H9 (cell line): ENCODE measurements around the gene NDUFC2. TPM values are rescaled to one million over a fixed set of nuclear protein-coding genes. Genes with fewer than 3 reads are reported as not detected.

ENCODE experiments used
- DNase-seq: peaks from one replicate; pipeline ENCODE4 v3.0.0-alpha.2; 2017
- H2AFZ ChIP-seq: one replicate; pipeline ENCODE4 v1.6.1; 2013; ENCODE audit warnings: mild to moderate bottlenecking, low read length, control low read depth, moderate library complexity
- H2AK5ac ChIP-seq: 2 replicates; pipeline ENCODE4 v1.6.1; 2013; ENCODE audit warnings: low read length, control low read depth, mixed read lengths; ENCODE audit not compliant: insufficient read length
- H2BK120ac ChIP-seq: one replicate; pipeline ENCODE4 v1.6.1; 2013; ENCODE audit warnings: low read depth, mild to moderate bottlenecking, low read length, control low read depth, inconsistent platforms; ENCODE audit not compliant: poor library complexity, severe bottlenecking
- H2BK12ac ChIP-seq: 2 replicates; pipeline ENCODE4 v1.6.1; 2013; ENCODE audit warnings: low read length, control low read depth, mixed read lengths, low read depth; ENCODE audit not compliant: insufficient read length
- H2BK15ac ChIP-seq: 2 replicates; pipeline ENCODE4 v1.6.1; 2013; ENCODE audit warnings: low read depth, low read length, control low read depth
- H2BK20ac ChIP-seq: one replicate; pipeline ENCODE4 v1.6.1; 2013; ENCODE audit warnings: low read depth, mild to moderate bottlenecking, low read length, control low read depth, inconsistent platforms; ENCODE audit not compliant: poor library complexity, severe bottlenecking
- H2BK5ac ChIP-seq: 2 replicates; pipeline ENCODE4 v1.6.1; 2013; ENCODE audit warnings: low read length, control low read depth, mixed read lengths; ENCODE audit not compliant: insufficient read length
- H3K14ac ChIP-seq: 2 replicates; pipeline ENCODE4 v1.6.1; 2013; ENCODE audit warnings: low read length, control low read depth; ENCODE audit not compliant: insufficient read depth
- H3K18ac ChIP-seq: 2 replicates; pipeline ENCODE4 v1.6.1; 2013; ENCODE audit warnings: low read depth, mild to moderate bottlenecking, mixed read lengths, low read length, control low read depth; ENCODE audit not compliant: insufficient read length
- H3K23ac ChIP-seq: 2 replicates; pipeline ENCODE4 v1.6.1; 2013; ENCODE audit warnings: low read length, control low read depth, mixed read lengths, low read depth; ENCODE audit not compliant: insufficient read length
- H3K23me2 ChIP-seq: 2 replicates; pipeline ENCODE4 v1.6.1; 2013; ENCODE audit warnings: low read depth, mild to moderate bottlenecking, mixed read lengths, low read length, control low read depth; ENCODE audit not compliant: insufficient read length, poor library complexity, severe bottlenecking
- H3K27ac ChIP-seq: 2 replicates; pipeline ENCODE4 v1.5.1; 2013; ENCODE audit warnings: low read length, control low read depth, mixed read lengths, low read depth; ENCODE audit not compliant: insufficient read length
- H3K27me3 ChIP-seq: 2 replicates; pipeline ENCODE4 v1.6.1; 2013; ENCODE audit warnings: low read length, control low read depth, inconsistent platforms; ENCODE audit not compliant: insufficient read depth
- H3K4ac ChIP-seq: 2 replicates; pipeline ENCODE4 v1.6.1; 2013; ENCODE audit warnings: low read depth, mild to moderate bottlenecking, control low read depth, inconsistent platforms, low read length, moderate library complexity
- H3K4me1 ChIP-seq: 2 replicates; pipeline ENCODE4 v1.6.1; 2013; ENCODE audit warnings: low read length, control low read depth, inconsistent platforms; ENCODE audit not compliant: insufficient read depth
- H3K4me2 ChIP-seq: 2 replicates; pipeline ENCODE4 v1.6.1; 2013; ENCODE audit warnings: low read length, control low read depth, mixed read lengths; ENCODE audit not compliant: insufficient read length, insufficient read depth
- H3K56ac ChIP-seq: 2 replicates; pipeline ENCODE4 v1.6.1; 2013; ENCODE audit warnings: low read depth, mild to moderate bottlenecking, mixed read lengths, low read length, control low read depth; ENCODE audit not compliant: insufficient read length
- H3K79me1 ChIP-seq: 2 replicates; pipeline ENCODE4 v1.6.1; 2013; ENCODE audit warnings: low read depth, mild to moderate bottlenecking, moderate library complexity, low read length, control low read depth, inconsistent platforms; ENCODE audit not compliant: insufficient read depth, poor library complexity, severe bottlenecking
- H3K79me2 ChIP-seq: 2 replicates; pipeline ENCODE4 v1.6.1; 2013; ENCODE audit warnings: low read length, control low read depth, inconsistent platforms; ENCODE audit not compliant: insufficient read depth
- H3K9ac ChIP-seq: 2 replicates; pipeline ENCODE4 v1.6.1; 2013; ENCODE audit warnings: low read length, control low read depth, mixed read lengths; ENCODE audit not compliant: insufficient read length; ENCODE audit errors: extremely low read depth
- H3K9me3 ChIP-seq: one replicate; pipeline ENCODE4 v1.6.1; 2013; ENCODE audit warnings: low read depth, low read length, inconsistent platforms; ENCODE audit not compliant: control insufficient read depth
- H3T11ph ChIP-seq: one replicate; pipeline ENCODE4 v1.6.1; 2013; ENCODE audit warnings: mild to moderate bottlenecking, low read length, control low read depth, inconsistent platforms
- H4K20me1 ChIP-seq: one replicate; pipeline ENCODE4 v1.6.1; 2013; ENCODE audit not compliant: control insufficient read depth, insufficient read length, insufficient read depth
- H4K5ac ChIP-seq: 2 replicates; pipeline ENCODE4 v1.6.1; 2013; ENCODE audit warnings: low read depth, mild to moderate bottlenecking, mixed read lengths, low read length, control low read depth; ENCODE audit not compliant: insufficient read length
- H4K8ac ChIP-seq: replicated peaks from 2 replicates; pipeline ENCODE4 v1.6.1; 2013; ENCODE audit warnings: low read length, control low read depth, mixed read lengths, low read depth; ENCODE audit not compliant: insufficient read length
- H4K91ac ChIP-seq: 2 replicates; pipeline ENCODE4 v1.6.1; 2013; ENCODE audit warnings: low read depth, mild to moderate bottlenecking, moderate library complexity, mixed read lengths, low read length, control low read depth; ENCODE audit not compliant: insufficient read length
- H3K27ac Mint-ChIP-seq, 3 experiments: 2 replicates in 2 of 3; 3 replicates in 1 of 3; pipeline ENCODE4 v1.8.0; 2020 to 2021; ENCODE audit warnings: mixed read lengths in 3 of 3, mild to moderate bottlenecking in 1 of 3, moderate library complexity in 1 of 3
- H3K27me3 Mint-ChIP-seq: 2 replicates; pipeline ENCODE4 v1.8.0; 2021; ENCODE audit warnings: low read depth, mild to moderate bottlenecking, moderate library complexity, mixed read lengths
- H3K36me3 Mint-ChIP-seq, 3 experiments: 2 replicates in 2 of 3; 3 replicates in 1 of 3; pipeline ENCODE4 v1.8.0; 2020 to 2021; ENCODE audit warnings: low read depth in 3 of 3, mixed read lengths in 3 of 3; ENCODE audit not compliant: insufficient read depth in 1 of 3
- H3K4me1 Mint-ChIP-seq, 2 experiments: 2 replicates each; pipeline ENCODE4 v1.8.0; 2020; ENCODE audit warnings: mixed read lengths in 2 of 2
- H3K4me3 Mint-ChIP-seq, 2 experiments: 2 replicates in 1 of 2; 3 replicates in 1 of 2; pipeline ENCODE4 v1.8.0; 2020 to 2021; ENCODE audit warnings: mild to moderate bottlenecking in 2 of 2, mixed read lengths in 2 of 2, moderate library complexity in 1 of 2
- H3K9me3 Mint-ChIP-seq, 2 experiments: 2 replicates in 1 of 2; 3 replicates in 1 of 2; pipeline ENCODE4 v1.8.0; 2020; ENCODE audit warnings: mild to moderate bottlenecking in 2 of 2, mixed read lengths in 2 of 2, moderate library complexity in 1 of 2
- CTCF ChIP-seq: fragments of 200-600 bp; sonication (generic); conservative IDR thresholded peaks from 3 replicates; pipeline ENCODE4 v1.8.0; 2021; ENCODE audit warnings: antibody characterized with exemption, mild to moderate bottlenecking
- WGBS: extraction: QIAGEN DNeasy Blood & Tissue Kit; methylation state at CpG from one replicate; pipeline ENCODE4 v1.1.7; 2013; ENCODE audit warnings: missing lambda C conversion rate, low lambda C conversion rate, mixed read lengths; ENCODE audit not compliant: insufficient read length; ENCODE audit errors: extremely low coverage; 5-methylcytosine and 5-hydroxymethylcytosine counted together
- total RNA-seq: library from RNA; stranded (reverse); gene quantifications from 2 replicates; pipeline ENCODE4 v1.2.1, GENCODE V29; 2021

NDUFC2 gene
- total RNA-seq, 1 experiment from 2014 or later, result 247 TPM

DNA sequence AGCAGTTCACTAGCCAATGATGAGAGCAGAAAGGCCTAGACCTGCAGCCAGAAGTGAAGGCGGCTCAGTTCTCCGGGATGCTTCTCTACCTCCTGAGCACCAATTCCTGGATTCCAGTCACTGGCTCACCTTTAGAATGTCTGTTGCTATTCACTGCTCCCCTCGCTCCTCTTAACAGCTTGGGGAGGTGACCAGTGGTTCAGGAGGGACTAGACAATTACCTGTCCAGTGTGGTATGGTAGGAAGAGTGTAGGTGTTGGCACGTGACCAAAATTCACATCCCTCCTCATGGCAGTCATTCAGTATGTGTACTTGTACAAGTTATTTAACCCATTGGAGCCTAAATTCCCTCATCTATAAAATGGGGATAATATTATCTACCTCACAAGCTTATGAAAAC, 12.0 kb downstream of the NDUFC2 start:
- Histone ChIP-seq H2AFZ (no peak overlapping the region), H3K56ac (no peak overlapping the region), H3K23ac (no peak overlapping the region), H3K14ac (no peak overlapping the region), H4K91ac (no peak overlapping the region), H3K9me3 (no peaks in the 10 kb centered on the region), H4K8ac (no peak overlapping the region), H3K27me3 (no peaks in the 10 kb centered on the region), H3K9ac (no peak overlapping the region), H2BK15ac (no peak overlapping the region), H4K20me1 (no peaks in the 10 kb centered on the region), H2BK20ac (no peak overlapping the region), H2BK12ac (no peak overlapping the region), H3K23me2 (no peaks in the 10 kb centered on the region), H3T11ph (no peak overlapping the region), H2BK5ac (no peak overlapping the region), H3K4me1 (no peaks in the 10 kb centered on the region), H3K27ac (no peak overlapping the region), H2BK120ac (no peak overlapping the region), H3K18ac (no peak overlapping the region), H2AK5ac (no peak overlapping the region), H3K4me2 (no peak overlapping the region), H3K79me2 (peaks cover 1% of the 10 kb centered on the region; the same call in 1 of the 2 replicates), H3K79me1 (no peaks in the 10 kb centered on the region), H3K4ac (no peak overlapping the region), H4K5ac (no peak overlapping the region)
- H3K4me3 Mint-ChIP-seq, result no peak overlapping the region
- no peak overlapping the region; a peak in 1 of 7 replicates for H3K27ac Mint-ChIP-seq
- TF ChIP-seq CTCF, result no peak
- no peaks in the 10 kb centered on the region for H3K9me3 Mint-ChIP-seq
- H3K27me3 Mint-ChIP-seq, result no peaks in the 10 kb centered on the region
- no peak for DNase-seq
- peaks cover 21 to 48% (median 46%) of the 10 kb centered on the region in 3 experiments; a peak in 6 of 7 replicates for H3K36me3 Mint-ChIP-seq
- H3K4me1 Mint-ChIP-seq, result no peaks in the 10 kb centered on the region
- WGBS, result no CpG with 5 or more reads among the region's 4 CpGs
